H9 (cell line): Measurements from ENCODE around the gene LRP1B. TPM values are rescaled to one million over a fixed set of nuclear protein-coding genes. Genes with fewer than 3 reads are reported as not detected.
"Not testable (repeated sequence)": the region's sequence is repeated elsewhere in the genome, so short reads cannot be mapped to it uniquely, and the experiment has no call there.

Source experiments
- DNase-seq: peaks from one replicate; pipeline ENCODE4 v3.0.0-alpha.2; 2017
- H2AFZ ChIP-seq: one replicate; pipeline ENCODE4 v1.6.1; 2013; ENCODE audit warnings: mild to moderate bottlenecking, low read length, control low read depth, moderate library complexity
- H2AK5ac ChIP-seq: 2 replicates; pipeline ENCODE4 v1.6.1; 2013; ENCODE audit warnings: low read length, control low read depth, mixed read lengths; ENCODE audit not compliant: insufficient read length
- H2BK120ac ChIP-seq: one replicate; pipeline ENCODE4 v1.6.1; 2013; ENCODE audit warnings: low read depth, mild to moderate bottlenecking, low read length, control low read depth, inconsistent platforms; ENCODE audit not compliant: poor library complexity, severe bottlenecking
- H2BK12ac ChIP-seq: 2 replicates; pipeline ENCODE4 v1.6.1; 2013; ENCODE audit warnings: low read length, control low read depth, mixed read lengths, low read depth; ENCODE audit not compliant: insufficient read length
- H2BK15ac ChIP-seq: 2 replicates; pipeline ENCODE4 v1.6.1; 2013; ENCODE audit warnings: low read depth, low read length, control low read depth
- H2BK20ac ChIP-seq: one replicate; pipeline ENCODE4 v1.6.1; 2013; ENCODE audit warnings: low read depth, mild to moderate bottlenecking, low read length, control low read depth, inconsistent platforms; ENCODE audit not compliant: poor library complexity, severe bottlenecking
- H2BK5ac ChIP-seq: 2 replicates; pipeline ENCODE4 v1.6.1; 2013; ENCODE audit warnings: low read length, control low read depth, mixed read lengths; ENCODE audit not compliant: insufficient read length
- H3K14ac ChIP-seq: 2 replicates; pipeline ENCODE4 v1.6.1; 2013; ENCODE audit warnings: low read length, control low read depth; ENCODE audit not compliant: insufficient read depth
- H3K18ac ChIP-seq: 2 replicates; pipeline ENCODE4 v1.6.1; 2013; ENCODE audit warnings: low read depth, mild to moderate bottlenecking, mixed read lengths, low read length, control low read depth; ENCODE audit not compliant: insufficient read length
- H3K23ac ChIP-seq: 2 replicates; pipeline ENCODE4 v1.6.1; 2013; ENCODE audit warnings: low read length, control low read depth, mixed read lengths, low read depth; ENCODE audit not compliant: insufficient read length
- H3K23me2 ChIP-seq: 2 replicates; pipeline ENCODE4 v1.6.1; 2013; ENCODE audit warnings: low read depth, mild to moderate bottlenecking, mixed read lengths, low read length, control low read depth; ENCODE audit not compliant: insufficient read length, poor library complexity, severe bottlenecking
- H3K27ac ChIP-seq: 2 replicates; pipeline ENCODE4 v1.5.1; 2013; ENCODE audit warnings: low read length, control low read depth, mixed read lengths, low read depth; ENCODE audit not compliant: insufficient read length
- H3K27me3 ChIP-seq: 2 replicates; pipeline ENCODE4 v1.6.1; 2013; ENCODE audit warnings: low read length, control low read depth, inconsistent platforms; ENCODE audit not compliant: insufficient read depth
- H3K4ac ChIP-seq: 2 replicates; pipeline ENCODE4 v1.6.1; 2013; ENCODE audit warnings: low read depth, mild to moderate bottlenecking, control low read depth, inconsistent platforms, low read length, moderate library complexity
- H3K4me1 ChIP-seq: 2 replicates; pipeline ENCODE4 v1.6.1; 2013; ENCODE audit warnings: low read length, control low read depth, inconsistent platforms; ENCODE audit not compliant: insufficient read depth
- H3K4me2 ChIP-seq: 2 replicates; pipeline ENCODE4 v1.6.1; 2013; ENCODE audit warnings: low read length, control low read depth, mixed read lengths; ENCODE audit not compliant: insufficient read length, insufficient read depth
- H3K56ac ChIP-seq: 2 replicates; pipeline ENCODE4 v1.6.1; 2013; ENCODE audit warnings: low read depth, mild to moderate bottlenecking, mixed read lengths, low read length, control low read depth; ENCODE audit not compliant: insufficient read length
- H3K79me1 ChIP-seq: 2 replicates; pipeline ENCODE4 v1.6.1; 2013; ENCODE audit warnings: low read depth, mild to moderate bottlenecking, moderate library complexity, low read length, control low read depth, inconsistent platforms; ENCODE audit not compliant: insufficient read depth, poor library complexity, severe bottlenecking
- H3K79me2 ChIP-seq: 2 replicates; pipeline ENCODE4 v1.6.1; 2013; ENCODE audit warnings: low read length, control low read depth, inconsistent platforms; ENCODE audit not compliant: insufficient read depth
- H3K9ac ChIP-seq: 2 replicates; pipeline ENCODE4 v1.6.1; 2013; ENCODE audit warnings: low read length, control low read depth, mixed read lengths; ENCODE audit not compliant: insufficient read length; ENCODE audit errors: extremely low read depth
- H3K9me3 ChIP-seq: one replicate; pipeline ENCODE4 v1.6.1; 2013; ENCODE audit warnings: low read depth, low read length, inconsistent platforms; ENCODE audit not compliant: control insufficient read depth
- H3T11ph ChIP-seq: one replicate; pipeline ENCODE4 v1.6.1; 2013; ENCODE audit warnings: mild to moderate bottlenecking, low read length, control low read depth, inconsistent platforms
- H4K20me1 ChIP-seq: one replicate; pipeline ENCODE4 v1.6.1; 2013; ENCODE audit not compliant: control insufficient read depth, insufficient read length, insufficient read depth
- H4K5ac ChIP-seq: 2 replicates; pipeline ENCODE4 v1.6.1; 2013; ENCODE audit warnings: low read depth, mild to moderate bottlenecking, mixed read lengths, low read length, control low read depth; ENCODE audit not compliant: insufficient read length
- H4K8ac ChIP-seq: replicated peaks from 2 replicates; pipeline ENCODE4 v1.6.1; 2013; ENCODE audit warnings: low read length, control low read depth, mixed read lengths, low read depth; ENCODE audit not compliant: insufficient read length
- H4K91ac ChIP-seq: 2 replicates; pipeline ENCODE4 v1.6.1; 2013; ENCODE audit warnings: low read depth, mild to moderate bottlenecking, moderate library complexity, mixed read lengths, low read length, control low read depth; ENCODE audit not compliant: insufficient read length
- H3K27ac Mint-ChIP-seq, 3 experiments: 2 replicates in 2 of 3; 3 replicates in 1 of 3; pipeline ENCODE4 v1.8.0; 2020 to 2021; ENCODE audit warnings: mixed read lengths in 3 of 3, mild to moderate bottlenecking in 1 of 3, moderate library complexity in 1 of 3
- H3K27me3 Mint-ChIP-seq: 2 replicates; pipeline ENCODE4 v1.8.0; 2021; ENCODE audit warnings: low read depth, mild to moderate bottlenecking, moderate library complexity, mixed read lengths
- H3K36me3 Mint-ChIP-seq, 3 experiments: 2 replicates in 2 of 3; 3 replicates in 1 of 3; pipeline ENCODE4 v1.8.0; 2020 to 2021; ENCODE audit warnings: low read depth in 3 of 3, mixed read lengths in 3 of 3; ENCODE audit not compliant: insufficient read depth in 1 of 3
- H3K4me1 Mint-ChIP-seq, 2 experiments: 2 replicates each; pipeline ENCODE4 v1.8.0; 2020; ENCODE audit warnings: mixed read lengths in 2 of 2
- H3K4me3 Mint-ChIP-seq, 2 experiments: 2 replicates in 1 of 2; 3 replicates in 1 of 2; pipeline ENCODE4 v1.8.0; 2020 to 2021; ENCODE audit warnings: mild to moderate bottlenecking in 2 of 2, mixed read lengths in 2 of 2, moderate library complexity in 1 of 2
- H3K9me3 Mint-ChIP-seq, 2 experiments: 2 replicates in 1 of 2; 3 replicates in 1 of 2; pipeline ENCODE4 v1.8.0; 2020; ENCODE audit warnings: mild to moderate bottlenecking in 2 of 2, mixed read lengths in 2 of 2, moderate library complexity in 1 of 2
- WGBS: extraction: QIAGEN DNeasy Blood & Tissue Kit; methylation state at CpG from one replicate; pipeline ENCODE4 v1.1.7; 2013; ENCODE audit warnings: missing lambda C conversion rate, low lambda C conversion rate, mixed read lengths; ENCODE audit not compliant: insufficient read length; ENCODE audit errors: extremely low coverage; 5-methylcytosine and 5-hydroxymethylcytosine counted together
- total RNA-seq: library from RNA; stranded (reverse); gene quantifications from 2 replicates; pipeline ENCODE4 v1.2.1, GENCODE V29; 2021
- TF ChIP-seq, protein P1 (sequence below): fragments of 200-600 bp; sonication (generic); conservative IDR thresholded peaks from 3 replicates; pipeline ENCODE4 v1.8.0; 2021; ENCODE audit warnings: antibody characterized with exemption, mild to moderate bottlenecking

The LRP1B gene
- total RNA-seq, 1 experiment from 2014 or later, result not detected

DNA sequence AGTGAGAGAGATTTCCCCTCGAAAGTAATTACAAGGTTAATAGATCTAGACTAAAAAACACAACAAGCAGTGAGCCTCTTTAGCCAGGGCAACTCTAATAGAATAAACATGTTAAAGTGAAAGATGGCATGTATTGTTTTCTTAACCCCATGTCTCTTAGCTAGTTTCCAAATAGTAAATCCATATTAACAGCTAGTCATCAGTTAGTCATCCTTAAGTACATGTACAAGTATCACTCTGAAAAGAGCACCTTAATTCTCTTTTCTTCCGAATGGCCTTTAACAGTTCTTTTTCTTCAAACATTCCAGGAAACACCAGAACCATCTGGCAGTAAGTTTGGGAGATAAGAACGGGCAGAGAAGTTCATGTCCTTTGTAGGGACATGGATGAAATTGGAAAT is 1480.0 kb downstream of the LRP1B start:
- H3K27ac ChIP-seq, result no peak overlapping the region
- H3K9ac ChIP-seq, result no peak overlapping the region
- no peak overlapping the region for H2BK5ac ChIP-seq
- no CpG with 5 or more reads among the region's 3 CpGs for WGBS
- H2BK120ac ChIP-seq, result no peak overlapping the region
- no peaks in the 10 kb centered on the region for H3K23me2 ChIP-seq
- H3K79me2 ChIP-seq, result no peaks in the 10 kb centered on the region
- H3T11ph ChIP-seq, result no peak overlapping the region
- no peak overlapping the region for H4K5ac ChIP-seq
- H3K9me3 Mint-ChIP-seq, result no peaks in the 10 kb centered on the region
- H3K36me3 Mint-ChIP-seq, result no peaks in the 10 kb centered on the region
- no peaks in the 10 kb centered on the region for H3K9me3 ChIP-seq
- H4K20me1 ChIP-seq, result no peaks in the 10 kb centered on the region
- TF ChIP-seq, protein P1, sequence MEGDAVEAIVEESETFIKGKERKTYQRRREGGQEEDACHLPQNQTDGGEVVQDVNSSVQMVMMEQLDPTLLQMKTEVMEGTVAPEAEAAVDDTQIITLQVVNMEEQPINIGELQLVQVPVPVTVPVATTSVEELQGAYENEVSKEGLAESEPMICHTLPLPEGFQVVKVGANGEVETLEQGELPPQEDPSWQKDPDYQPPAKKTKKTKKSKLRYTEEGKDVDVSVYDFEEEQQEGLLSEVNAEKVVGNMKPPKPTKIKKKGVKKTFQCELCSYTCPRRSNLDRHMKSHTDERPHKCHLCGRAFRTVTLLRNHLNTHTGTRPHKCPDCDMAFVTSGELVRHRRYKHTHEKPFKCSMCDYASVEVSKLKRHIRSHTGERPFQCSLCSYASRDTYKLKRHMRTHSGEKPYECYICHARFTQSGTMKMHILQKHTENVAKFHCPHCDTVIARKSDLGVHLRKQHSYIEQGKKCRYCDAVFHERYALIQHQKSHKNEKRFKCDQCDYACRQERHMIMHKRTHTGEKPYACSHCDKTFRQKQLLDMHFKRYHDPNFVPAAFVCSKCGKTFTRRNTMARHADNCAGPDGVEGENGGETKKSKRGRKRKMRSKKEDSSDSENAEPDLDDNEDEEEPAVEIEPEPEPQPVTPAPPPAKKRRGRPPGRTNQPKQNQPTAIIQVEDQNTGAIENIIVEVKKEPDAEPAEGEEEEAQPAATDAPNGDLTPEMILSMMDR, result no peak
- no peak overlapping the region for H3K4me3 Mint-ChIP-seq
- H2AK5ac ChIP-seq, result no peak overlapping the region
- DNase-seq, result no peak
- H3K27me3 ChIP-seq, result no peaks in the 10 kb centered on the region
- no peak overlapping the region for H3K56ac ChIP-seq
- no peaks in the 10 kb centered on the region for H3K79me1 ChIP-seq
- H2BK12ac ChIP-seq, result no peak overlapping the region
- H3K4me1 ChIP-seq, result no peaks in the 10 kb centered on the region
- no peak overlapping the region for H3K18ac ChIP-seq
- H2BK15ac ChIP-seq, result no peak overlapping the region
- H3K27ac Mint-ChIP-seq, result no peak overlapping the region
- no peak overlapping the region for H4K91ac ChIP-seq
- no peak overlapping the region for H2AFZ ChIP-seq
- H3K4me2 ChIP-seq, result no peak overlapping the region
- H3K4me1 Mint-ChIP-seq, result no peaks in the 10 kb centered on the region
- no peak overlapping the region for H3K4ac ChIP-seq
- H3K23ac ChIP-seq, result no peak overlapping the region
- no peak overlapping the region for H4K8ac ChIP-seq
- H2BK20ac ChIP-seq, result no peak overlapping the region
- no peak overlapping the region for H3K14ac ChIP-seq
- no peaks in the 10 kb centered on the region for H3K27me3 Mint-ChIP-seq

DNA sequence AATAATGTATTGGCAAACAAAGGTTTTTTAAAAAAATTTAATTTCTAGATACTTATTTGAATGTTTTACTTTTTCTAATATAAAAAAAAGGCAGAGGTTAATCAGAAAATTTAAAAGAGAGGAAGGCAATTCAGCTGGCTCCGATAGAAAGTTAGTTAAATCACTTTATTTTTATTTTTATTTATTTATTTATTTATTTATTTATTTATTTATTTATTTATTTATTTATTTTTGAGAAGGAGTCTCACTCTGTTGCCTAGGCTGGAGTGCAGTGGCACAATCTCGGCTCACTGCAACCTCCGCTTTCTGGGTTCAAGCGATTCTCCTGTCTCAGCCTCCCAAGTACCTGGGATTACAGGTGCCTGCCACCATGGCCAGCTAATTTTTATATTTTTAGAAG is 1480.7 kb downstream of the LRP1B start:
- not testable (repeated sequence) for H3K4me1 Mint-ChIP-seq, H3K27ac ChIP-seq, H3T11ph ChIP-seq, H3K23ac ChIP-seq, H2BK120ac ChIP-seq, H3K14ac ChIP-seq, H2BK12ac ChIP-seq, H3K9me3 ChIP-seq, H3K27me3 Mint-ChIP-seq, H3K36me3 Mint-ChIP-seq, H3K4me2 ChIP-seq, H3K56ac ChIP-seq, H3K9me3 Mint-ChIP-seq, H4K8ac ChIP-seq, H2BK20ac ChIP-seq, H4K20me1 ChIP-seq, H3K79me1 ChIP-seq, H2BK5ac ChIP-seq, H3K23me2 ChIP-seq, H3K4me1 ChIP-seq, H4K91ac ChIP-seq, H2AK5ac ChIP-seq, H4K5ac ChIP-seq, H3K79me2 ChIP-seq, H2BK15ac ChIP-seq, H2AFZ ChIP-seq, H3K4ac ChIP-seq, H3K27ac Mint-ChIP-seq, H3K4me3 Mint-ChIP-seq, H3K9ac ChIP-seq, H3K18ac ChIP-seq, DNase-seq, H3K27me3 ChIP-seq
- WGBS, result no CpG with 5 or more reads among the region's 4 CpGs
